ENCODE data around the gene WWOX. TPM values are rescaled to one million over a fixed set of nuclear protein-coding genes. Genes with fewer than 3 reads are reported as not detected.

WWOX gene
- total RNA-seq, 1 donor from 2014 or later: 29.6 TPM

DNA sequence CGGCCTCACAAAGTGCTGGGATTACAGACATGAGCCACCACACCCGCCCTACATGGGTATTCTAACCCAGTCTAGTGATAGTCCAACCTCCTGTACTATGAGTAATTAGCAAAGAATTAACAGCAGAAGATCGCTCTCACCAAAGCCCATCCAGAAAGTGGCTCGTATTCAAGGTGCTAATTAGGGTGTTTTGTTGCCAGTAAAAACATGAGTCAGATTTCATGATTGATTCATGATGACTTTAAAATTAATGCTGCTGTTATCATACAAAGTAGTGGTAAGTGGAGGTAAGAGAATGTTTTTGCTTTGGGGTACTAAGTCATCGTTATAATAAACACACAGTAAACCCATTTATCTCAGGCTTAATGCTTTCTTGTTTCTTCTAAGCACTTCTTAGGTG, 428.8 kb downstream of the WWOX start:
- TF ChIP-seq CTCF (conservative IDR thresholded peaks at IDR 0.05; ENCODE audit: low read depth, low read length): no peak
- no peak for DNase-seq (ENCODE audit: low read depth)
- H3K4me3 ChIP-seq (ENCODE audit: low read depth, low read length): no peak overlapping the region

GRCh38 chr16:78529881-78530280, 430.4 kb downstream of the WWOX start:
- no peak overlapping the region for H3K4me3 ChIP-seq (ENCODE audit: low read depth, low read length)
- DNase-seq (ENCODE audit: low read depth): no peak
- no peak for TF ChIP-seq CTCF (conservative IDR thresholded peaks at IDR 0.05; ENCODE audit: low read depth, low read length)

- no peak for TF ChIP-seq CTCF (conservative IDR thresholded peaks at IDR 0.05; ENCODE audit: low read depth, low read length)
- DNase-seq (ENCODE audit: low read depth): no peak
- no peak overlapping the region for H3K4me3 ChIP-seq (ENCODE audit: low read depth, low read length)
These were observed 430.8 kb downstream of the WWOX start for GRCh38 chr16:78530283-78530682.

DNA sequence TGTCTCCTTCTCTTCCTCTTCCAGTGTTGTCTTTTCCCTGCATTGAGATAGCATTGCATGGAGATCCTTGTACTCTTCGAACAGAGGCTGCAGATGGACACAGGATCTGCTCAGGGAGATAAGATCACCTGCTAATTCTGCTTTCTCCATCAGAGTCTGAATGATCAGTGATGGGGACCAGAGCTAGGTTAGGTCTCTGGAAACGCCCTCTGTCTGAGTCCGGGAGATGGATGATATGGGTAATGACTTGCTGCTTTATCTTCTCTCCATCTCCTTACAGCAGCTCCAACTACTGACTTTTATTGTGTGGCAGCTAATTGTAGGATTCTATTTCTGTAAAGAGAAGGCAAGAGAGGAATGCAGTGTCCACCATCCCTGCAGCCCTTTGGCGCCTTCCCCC, 435.6 kb downstream of the WWOX start:
- no peak overlapping the region for H3K4me3 ChIP-seq (ENCODE audit: low read depth, low read length)
- no peak for DNase-seq (ENCODE audit: low read depth)
- no peak for TF ChIP-seq CTCF (conservative IDR thresholded peaks at IDR 0.05; ENCODE audit: low read depth, low read length)

DNA sequence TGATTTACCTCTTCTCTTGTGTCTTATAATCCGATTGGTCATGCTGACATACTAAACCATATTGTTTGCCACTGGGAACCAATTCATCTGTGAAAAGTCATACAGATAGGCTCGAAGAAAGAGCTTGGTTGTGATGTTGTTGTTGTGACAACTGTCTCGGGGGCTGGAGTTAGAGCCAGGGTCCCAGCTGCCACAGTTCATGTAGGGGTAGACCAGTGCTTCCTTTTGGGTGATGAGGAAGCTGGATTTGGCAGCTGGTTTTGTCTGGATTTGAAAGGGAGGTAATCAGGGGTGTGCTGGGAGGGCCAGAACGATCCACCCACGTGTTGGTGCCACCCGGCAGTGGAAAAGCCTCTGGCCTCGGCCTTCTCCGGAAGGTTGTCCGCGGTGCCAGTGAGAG, 438.1 kb downstream of the WWOX start:
- no peak for TF ChIP-seq CTCF (conservative IDR thresholded peaks at IDR 0.05; ENCODE audit: low read depth, low read length)
- no peak overlapping the region for H3K4me3 ChIP-seq (ENCODE audit: low read depth, low read length)
- no peak for DNase-seq (ENCODE audit: low read depth)

DNA sequence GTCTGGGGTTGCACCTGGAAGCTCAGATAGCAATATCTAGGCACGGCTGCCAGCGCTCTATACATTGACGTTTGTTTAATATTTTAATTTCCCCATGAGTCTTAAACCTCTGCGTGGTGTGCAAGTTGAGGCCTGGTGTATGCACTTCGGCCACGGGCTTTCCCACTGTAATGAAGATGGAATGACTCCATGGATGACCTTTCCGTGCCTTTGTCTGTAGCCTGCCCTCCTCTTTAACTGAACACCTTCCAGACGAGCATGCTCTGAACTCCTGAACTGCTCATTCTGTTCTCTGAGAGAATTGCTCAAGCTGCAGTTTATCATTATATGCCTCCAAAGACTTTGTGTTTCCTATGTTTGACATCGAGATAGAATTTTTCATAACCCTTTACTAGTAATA, 438.8 kb downstream of the WWOX start:
- TF ChIP-seq CTCF (conservative IDR thresholded peaks at IDR 0.05; ENCODE audit: low read depth, low read length): no peak
- no peak overlapping the region for H3K4me3 ChIP-seq (ENCODE audit: low read depth, low read length)
- DNase-seq (ENCODE audit: low read depth): no peak

DNA sequence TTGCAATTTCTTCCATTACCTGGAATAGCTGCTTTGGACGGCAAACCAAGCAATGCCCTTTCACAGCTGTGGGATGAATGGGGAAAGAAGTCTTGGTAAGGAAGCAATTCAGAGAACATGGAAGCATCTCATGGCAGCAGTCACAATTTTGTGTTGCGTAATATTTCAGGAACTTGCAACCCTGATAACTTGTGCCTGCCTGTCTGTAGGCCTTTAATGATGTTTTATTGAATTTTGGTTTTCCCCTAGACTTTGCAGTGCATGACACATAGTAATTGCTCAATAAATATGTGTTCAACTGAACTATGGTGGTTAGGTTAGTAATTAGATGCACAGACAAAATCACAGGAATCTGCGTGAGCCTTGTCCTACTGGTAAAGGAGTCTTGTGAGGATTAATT, 439.5 kb downstream of the WWOX start:
- DNase-seq (ENCODE audit: low read depth): no peak
- TF ChIP-seq CTCF (conservative IDR thresholded peaks at IDR 0.05; ENCODE audit: low read depth, low read length): no peak

More for the DNA sequence above, 439.5 kb downstream of the WWOX start:
- no peak overlapping the region for H3K4me3 ChIP-seq (ENCODE audit: low read depth, low read length)

Data from epithelial cell of proximal tubule (primary cell).